HepG2 (cell line): Measurements from ENCODE around the gene KHNYN. TPM values are rescaled to one million over a fixed set of nuclear protein-coding genes. Genes with fewer than 3 reads are reported as not detected.
A peak's percentile ranks its signal among the peaks of the same experiment; 100 is the strongest.

Source experiments
- CHD2 ChIP-seq: IDR thresholded peaks from 2 replicates; pipeline ENCODE4 v1.6.1; 2011; ENCODE audit warnings: low read depth, low read length, improper control_type of control experiment
- EP300 ChIP-seq, 3 experiments: sonication (generic) in 1 of 3; formaldehyde crosslinking in 1 of 3; IDR thresholded peaks; 2 replicates each; pipeline versions ENCODE4 v1.5.1 to v1.6.1; 2011 to 2020; ENCODE audit warnings: low read depth in 2 of 3, low read length in 2 of 3, borderline replicate concordance in 1 of 3, improper control_type of control experiment in 1 of 3, mild to moderate bottlenecking in 1 of 3, missing genetic modification reagents in 1 of 3, moderate library complexity in 1 of 3
- FOXC1 ChIP-seq: sonication (generic); formaldehyde crosslinking; IDR thresholded peaks from 2 replicates; pipeline ENCODE4 v1.8.0; 2022; ENCODE audit warnings: mild to moderate bottlenecking, missing genetic modification reagents, borderline replicate concordance
- GFI1 ChIP-seq: sonication (generic); formaldehyde crosslinking; IDR thresholded peaks from 2 replicates; pipeline ENCODE4 v1.5.0; 2020; ENCODE audit warnings: missing genetic modification reagents, mild to moderate bottlenecking, borderline replicate concordance
- HNF4A ChIP-seq: sonication (generic); formaldehyde crosslinking; IDR thresholded peaks from 2 replicates; pipeline ENCODE4 v1.4.0; 2020; ENCODE audit warnings: missing genetic modification reagents
- KLF13 ChIP-seq: sonication (generic); formaldehyde crosslinking; IDR thresholded peaks from 2 replicates; pipeline ENCODE4 v1.4.0; 2020; ENCODE audit warnings: mild to moderate bottlenecking, missing genetic modification reagents
- KLF15 ChIP-seq: sonication (generic); formaldehyde crosslinking; IDR thresholded peaks from 2 replicates; pipeline ENCODE4 v1.8.1; 2023; ENCODE audit warnings: borderline replicate concordance, mild to moderate bottlenecking, inconsistent platforms, missing genetic modification reagents, mixed read lengths
- KLF9 ChIP-seq: IDR thresholded peaks from 2 replicates; pipeline ENCODE4 v1.6.1; 2016; ENCODE audit warnings: low read depth
- MAFF ChIP-seq: IDR thresholded peaks from 2 replicates; pipeline ENCODE4 v1.6.1; 2011; ENCODE audit warnings: low read depth, low read length, improper control_type of control experiment
- MBNL3 ChIP-seq: fragments of 250-450 bp; sonication (Bioruptor Pico); conservative IDR thresholded peaks from 2 replicates; pipeline ENCODE4 v1.8.0; 2022; ENCODE audit warnings: mild to moderate bottlenecking, inconsistent platforms
- MYC ChIP-seq: sonication (generic); formaldehyde crosslinking; IDR thresholded peaks from 2 replicates; pipeline ENCODE4 v1.9.0; 2021; ENCODE audit warnings: missing genetic modification reagents, borderline replicate concordance
- NPAS2 ChIP-seq: sonication (generic); formaldehyde crosslinking; IDR thresholded peaks from 2 replicates; pipeline ENCODE4 v1.8.0; 2022; ENCODE audit warnings: mild to moderate bottlenecking, missing genetic modification reagents, borderline replicate concordance
- NR3C1 ChIP-seq: sonication (generic); formaldehyde crosslinking; IDR thresholded peaks from 2 replicates; pipeline ENCODE4 v1.4.0; 2020; ENCODE audit warnings: missing genetic modification reagents
- PHF8 ChIP-seq: sonication (generic); formaldehyde crosslinking; IDR thresholded peaks from 2 replicates; pipeline ENCODE4 v1.5.0; 2020; ENCODE audit warnings: missing genetic modification reagents
- RBAK ChIP-seq: sonication (generic); formaldehyde crosslinking; IDR thresholded peaks from 2 replicates; pipeline ENCODE4 v1.5.1; 2020; ENCODE audit warnings: mild to moderate bottlenecking, missing genetic modification reagents
- RCOR2 ChIP-seq: IDR thresholded peaks from 2 replicates; pipeline ENCODE4 v1.6.1; 2016; ENCODE audit warnings: missing biosample characterization, missing genetic modification reagents
- SNAPC2 ChIP-seq: sonication (generic); formaldehyde crosslinking; IDR thresholded peaks from 2 replicates; pipeline ENCODE4 v1.8.1; 2022; ENCODE audit warnings: mild to moderate bottlenecking, missing genetic modification reagents
- SP2 ChIP-seq: sonication (generic); formaldehyde crosslinking; IDR thresholded peaks from 2 replicates; pipeline ENCODE4 v1.5.1; 2020; ENCODE audit warnings: mild to moderate bottlenecking, missing genetic modification reagents
- SPEN ChIP-seq: sonication (generic); formaldehyde crosslinking; IDR thresholded peaks from 2 replicates; pipeline ENCODE4 v1.5.1; 2020; ENCODE audit warnings: low read depth, mild to moderate bottlenecking, missing genetic modification reagents
- ZFYVE20 ChIP-seq: sonication (generic); formaldehyde crosslinking; IDR thresholded peaks from 2 replicates; pipeline ENCODE4 v1.8.0; 2023; ENCODE audit warnings: low read depth, mild to moderate bottlenecking, moderate library complexity, missing genetic modification reagents, borderline replicate concordance
- ZNF329 ChIP-seq: sonication (generic); formaldehyde crosslinking; IDR thresholded peaks from 2 replicates; pipeline ENCODE4 v1.9.0; 2021; ENCODE audit warnings: low read depth, mild to moderate bottlenecking, missing genetic modification reagents
- ZNF34 ChIP-seq: sonication (generic); formaldehyde crosslinking; IDR thresholded peaks from 2 replicates; pipeline ENCODE4 v1.4.0; 2020; ENCODE audit warnings: mild to moderate bottlenecking, missing genetic modification reagents, borderline replicate concordance
- ZNF354B ChIP-seq: sonication (generic); formaldehyde crosslinking; IDR thresholded peaks from 2 replicates; pipeline ENCODE4 v1.8.0; 2022; ENCODE audit warnings: mild to moderate bottlenecking, missing genetic modification reagents
- ZNF572 ChIP-seq: sonication (generic); formaldehyde crosslinking; IDR thresholded peaks from 2 replicates; pipeline ENCODE4 v1.5.1; 2020; ENCODE audit warnings: mild to moderate bottlenecking, missing genetic modification reagents
- ZNF616 ChIP-seq: sonication (generic); formaldehyde crosslinking; IDR thresholded peaks from 2 replicates; pipeline ENCODE4 v1.5.0; 2020; ENCODE audit warnings: low read depth, mild to moderate bottlenecking, missing genetic modification reagents
- ZNF790 ChIP-seq: sonication (generic); formaldehyde crosslinking; IDR thresholded peaks from 2 replicates; pipeline ENCODE4 v1.8.0; 2022; ENCODE audit warnings: missing genetic modification reagents, mild to moderate bottlenecking, borderline replicate concordance
- ZSCAN9 ChIP-seq: IDR thresholded peaks from 2 replicates; pipeline ENCODE4 v1.6.1; 2016; ENCODE audit warnings: borderline replicate concordance
- polyA plus RNA-seq, 8 experiments: library from polyadenylated mRNA; depleted of rRNA in 3 of 8; stranded (reverse) in 7 of 8; unstranded in 1 of 8; fragments of >200 nt; fragmentation: Illumina TruSeq in 4 of 8; extraction: Trizol in 4 of 8; gene quantifications; 2 replicates each; pipeline versions ENCODE4 v1.2.1 to v1.2.3, GENCODE V29; 2011 to 2016; ENCODE audit warnings: low read depth in 4 of 8, missing spikeins in 1 of 8, mixed read lengths in 1 of 8; ENCODE audit not compliant: insufficient read depth in 1 of 8
- total RNA-seq, 5 experiments: library from RNA; depleted of rRNA; stranded (reverse); fragments of >200 nt; fragmentation: Illumina TruSeq; extraction: Trizol; gene quantifications; 2 replicates each; pipeline ENCODE4 v1.2.3, GENCODE V29; 2016; ENCODE audit warnings: low read depth in 1 of 5
- TF ChIP-seq, protein P1 (sequence below): sonication (generic); formaldehyde crosslinking; conservative IDR thresholded peaks from 2 replicates; pipeline ENCODE4 v1.4.0; 2020; ENCODE audit warnings: missing genetic modification reagents
- TF ChIP-seq, protein P2 (sequence below): sonication (generic); formaldehyde crosslinking; IDR thresholded peaks from 2 replicates; pipeline ENCODE4 v1.4.0; 2020; ENCODE audit warnings: missing genetic modification reagents, low read depth, mild to moderate bottlenecking, borderline replicate concordance

The KHNYN gene
- total and polyA plus RNA-seq, 2 of the 13 experiments (the other 11 are each of a cell fraction or from before 2014, with no cell fraction given), result 52.8 to 75.7 TPM

DNA sequence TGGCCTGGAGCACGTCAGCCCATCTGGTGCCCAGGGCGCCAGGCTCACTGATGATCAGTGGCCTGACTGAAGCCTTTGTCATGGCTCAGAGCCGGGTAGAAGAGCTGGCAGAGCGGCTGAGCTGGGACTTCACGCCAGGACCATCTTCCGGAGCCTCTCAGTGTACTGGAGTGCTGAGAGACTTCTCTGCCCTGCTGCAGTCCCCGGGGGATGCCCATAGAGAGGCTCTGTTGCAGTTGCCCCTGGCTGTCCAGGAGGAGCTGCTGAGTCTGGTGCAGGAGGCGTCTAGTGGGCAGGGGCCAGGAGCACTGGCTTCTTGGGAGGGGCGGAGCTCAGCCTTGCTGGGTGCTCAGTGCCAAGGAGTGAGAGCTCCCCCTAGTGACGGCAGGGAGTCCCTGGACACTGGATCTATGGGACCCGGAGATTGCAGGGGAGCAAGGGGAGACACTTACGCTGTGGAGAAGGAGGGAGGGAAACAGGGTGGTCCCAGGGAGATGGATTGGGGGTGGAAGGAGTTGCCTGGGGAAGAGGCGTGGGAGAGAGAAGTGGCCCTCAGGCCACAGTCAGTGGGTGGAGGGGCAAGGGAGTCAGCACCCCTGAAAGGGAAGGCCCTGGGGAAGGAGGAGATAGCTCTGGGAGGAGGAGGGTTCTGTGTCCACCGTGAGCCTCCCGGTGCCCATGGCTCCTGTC, 2.0 kb downstream of the KHNYN start (continued):
- TF ChIP-seq SP2 (CRISPR knock-in tag) (no peak), ZNF329 (CRISPR knock-in tag) (no peak), ZNF354B (0 out of 2 replicates have a peak, but pooled peaks have one; percentile 39), NR3C1 (CRISPR knock-in tag) (no peak), NPAS2 (CRISPR knock-in tag) (no peak), PHF8 (CRISPR knock-in tag) (peak; percentile 58), KLF13 (CRISPR knock-in tag) (no peak; the same call in 1 of the 2 replicates), MAFF (no peak), EP300 (IDR thresholded peaks at IDR 0.05; ENCODE audit: low read depth in 2 of 2, low read length in 2 of 2) (0 out of 4 replicates have a peak, but pooled peaks of 1 of the 2 experiments have one; percentile 45), EP300 (CRISPR knock-in tag; IDR thresholded peaks at IDR 0.05; ENCODE audit: borderline replicate concordance) (peak; percentile 6; the same call in 1 of the 2 replicates), ZNF616 (CRISPR knock-in tag) (peak; percentile 20; the same call in 1 of the 2 replicates), ZSCAN9 (CRISPR knock-in tag) (no peak), ZNF572 (CRISPR knock-in tag) (no peak), ZNF790 (CRISPR knock-in tag) (no peak), FOXC1 (CRISPR knock-in tag) (peak; percentile 99), HNF4A (peak; percentile 40; the same call in 1 of the 2 replicates), KLF15 (CRISPR knock-in tag) (no peak), SNAPC2 (CRISPR knock-in tag) (no peak), SPEN (CRISPR knock-in tag) (peak; percentile 65; the same call in 1 of the 2 replicates), MYC (CRISPR knock-in tag) (peak; percentile 53; the same call in 1 of the 2 replicates), RCOR2 (CRISPR knock-in tag) (peak; percentile 48; the same call in 1 of the 2 replicates), KLF9 (no peak), CHD2 (peak; percentile 41; the same call in 1 of the 2 replicates), ZFYVE20 (CRISPR knock-in tag) (no peak), ZNF34 (CRISPR knock-in tag) (0 out of 2 replicates have a peak, but pooled peaks have one; percentile 83), RBAK (peak; percentile 45; the same call in 1 of the 2 replicates), GFI1 (CRISPR knock-in tag) (no peak), MBNL3 (CRISPR knock-in tag) (no peak)
- TF ChIP-seq, protein P1, sequence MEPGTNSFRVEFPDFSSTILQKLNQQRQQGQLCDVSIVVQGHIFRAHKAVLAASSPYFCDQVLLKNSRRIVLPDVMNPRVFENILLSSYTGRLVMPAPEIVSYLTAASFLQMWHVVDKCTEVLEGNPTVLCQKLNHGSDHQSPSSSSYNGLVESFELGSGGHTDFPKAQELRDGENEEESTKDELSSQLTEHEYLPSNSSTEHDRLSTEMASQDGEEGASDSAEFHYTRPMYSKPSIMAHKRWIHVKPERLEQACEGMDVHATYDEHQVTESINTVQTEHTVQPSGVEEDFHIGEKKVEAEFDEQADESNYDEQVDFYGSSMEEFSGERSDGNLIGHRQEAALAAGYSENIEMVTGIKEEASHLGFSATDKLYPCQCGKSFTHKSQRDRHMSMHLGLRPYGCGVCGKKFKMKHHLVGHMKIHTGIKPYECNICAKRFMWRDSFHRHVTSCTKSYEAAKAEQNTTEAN (CRISPR knock-in tag), result no peak
- TF ChIP-seq, protein P2, sequence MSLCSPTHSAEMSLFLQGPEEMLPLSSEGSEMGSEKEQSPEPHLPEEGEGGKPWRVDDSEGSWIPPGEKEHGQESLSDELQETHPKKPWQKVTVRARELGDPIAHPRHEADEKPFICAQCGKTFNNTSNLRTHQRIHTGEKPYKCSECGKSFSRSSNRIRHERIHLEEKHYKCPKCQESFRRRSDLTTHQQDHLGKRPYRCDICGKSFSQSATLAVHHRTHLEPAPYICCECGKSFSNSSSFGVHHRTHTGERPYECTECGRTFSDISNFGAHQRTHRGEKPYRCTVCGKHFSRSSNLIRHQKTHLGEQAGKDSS (CRISPR knock-in tag), result peak; percentile 98
